ENCODE measurements around the gene HARS1.
"Not testable (repeated sequence)": the region's sequence is repeated elsewhere in the genome, so short reads cannot be mapped to it uniquely, and the experiment has no call there.

The HARS1 gene

GRCh38 chr5:140633021-140633471 is 58.1 kb downstream of the HARS1 start, which contains the start of gene CD14:
Gene CD14 (minus strand): TSS chr5:140633175. CDS start chr5:140633071, 104 bp downstream.
- H3K36me3 Mint-ChIP-seq: no peaks in the 10 kb centered on the region
- DNase-seq (no peak), ATAC-seq (replicated peaks) (peak in 1 of 2 donors; percentile 5)
- peak within 1 kb of the TSS; percentile 83 to 89 for H3K4me3 Mint-ChIP-seq
- peaks cover 22 to 33% of the 10 kb centered on the region in 2 donors for H3K27me3 Mint-ChIP-seq
- H3K27ac Mint-ChIP-seq: peak within 1 kb of the TSS; percentile 80
- H3K4me1 Mint-ChIP-seq: peaks cover 20 to 26% of the 10 kb centered on the region in 2 donors
- no peaks in the 10 kb centered on the region for H3K9me3 Mint-ChIP-seq

GRCh38 chr5:140632366-140633020 is 58.7 kb downstream of the HARS1 start:
- Mint-ChIP-seq H3K27ac (peak overlapping the region; percentile 80), H3K27me3 (peaks cover 23 to 38% of the 10 kb centered on the region in 2 donors), H3K4me3 (peak overlapping the region; percentile 83 to 89), H3K4me1 (peaks cover 20 to 26% of the 10 kb centered on the region in 2 donors), H3K9me3 (no peaks in the 10 kb centered on the region), H3K36me3 (no peaks in the 10 kb centered on the region)
- DNase-seq (peak; percentile 32), ATAC-seq (replicated peaks) (peak; percentile 75 to 80)

GRCh38 chr5:140631831-140632365 is 59.3 kb downstream of the HARS1 start:
- Mint-ChIP-seq H3K27me3 (peaks cover 26 to 42% of the 10 kb centered on the region in 2 donors), H3K9me3 (no peaks in the 10 kb centered on the region), H3K4me3 (peak overlapping the region; percentile 83 to 89), H3K36me3 (no peaks in the 10 kb centered on the region), H3K4me1 (peaks cover 19 to 26% of the 10 kb centered on the region in 2 donors), H3K27ac (peak overlapping the region; percentile 80)
- DNase-seq (no peak), ATAC-seq (replicated peaks) (peak; percentile 61 to 64)

- no peak for ATAC-seq (replicated peaks)
- H3K27ac Mint-ChIP-seq: no peak overlapping the region
- peaks cover 18 to 26% of the 10 kb centered on the region in 2 donors for H3K4me1 Mint-ChIP-seq
- no peaks in the 10 kb centered on the region for H3K9me3 Mint-ChIP-seq
- DNase-seq: no peak
- H3K36me3 Mint-ChIP-seq: no peaks in the 10 kb centered on the region
- H3K4me3 Mint-ChIP-seq: no peak overlapping the region
- peaks cover 28 to 47% of the 10 kb centered on the region in 2 donors for H3K27me3 Mint-ChIP-seq
Measured at GRCh38 chr5:140631036-140631417, 60.1 kb downstream of the HARS1 start.

- Mint-ChIP-seq H3K27ac (no peak overlapping the region), H3K4me3 (no peak overlapping the region), H3K27me3 (peaks cover 29 to 52% of the 10 kb centered on the region in 2 donors), H3K9me3 (no peaks in the 10 kb centered on the region), H3K36me3 (no peaks in the 10 kb centered on the region), H3K4me1 (peaks cover 18 to 26% of the 10 kb centered on the region in 2 donors)
- DNase-seq (no peak), ATAC-seq (replicated peaks) (no peak)
Measured at GRCh38 chr5:140630292-140631035, 60.7 kb downstream of the HARS1 start.

GRCh38 chr5:140628711-140629110 is 62.5 kb downstream of the HARS1 start:
- DNase-seq: no peak
- ATAC-seq (replicated peaks): no peak
- H3K4me3 Mint-ChIP-seq: no peak overlapping the region

GRCh38 chr5:140627972-140628371 is 63.2 kb downstream of the HARS1 start:
- Mint-ChIP-seq H3K36me3 (no peaks in the 10 kb centered on the region), H3K9me3 (no peaks in the 10 kb centered on the region), H3K4me1 (peaks cover 13 to 14% of the 10 kb centered on the region in 2 donors), H3K27ac (no peak overlapping the region), H3K4me3 (no peak overlapping the region), H3K27me3 (peaks cover 32 to 47% of the 10 kb centered on the region in 2 donors)
- DNase-seq (no peak), ATAC-seq (replicated peaks) (no peak)

More at GRCh38 chr5:140628711-140629110, 62.5 kb downstream of the HARS1 start:
- no peaks in the 10 kb centered on the region for H3K9me3 Mint-ChIP-seq
- no peak overlapping the region for H3K27ac Mint-ChIP-seq
- peaks cover 18 to 21% of the 10 kb centered on the region in 2 donors for H3K4me1 Mint-ChIP-seq
- peaks cover 32 to 52% of the 10 kb centered on the region in 2 donors for H3K27me3 Mint-ChIP-seq
- no peaks in the 10 kb centered on the region for H3K36me3 Mint-ChIP-seq

GRCh38 chr5:140624886-140625285 is 66.3 kb downstream of the HARS1 start:
- not testable (repeated sequence) for ATAC-seq (replicated peaks); H3K27ac Mint-ChIP-seq

More at GRCh38 chr5:140624886-140625285, 66.3 kb downstream of the HARS1 start:
- H3K9me3 Mint-ChIP-seq, H3K4me3 Mint-ChIP-seq, H3K36me3 Mint-ChIP-seq, H3K4me1 Mint-ChIP-seq, DNase-seq: not testable (repeated sequence)
- H3K27me3 Mint-ChIP-seq: peaks cover 31% of the 10 kb centered on the region in 2 donors
